Nucleus accumbens (tissue), 56 donors: Measurements from ENCODE around the gene MED13.

Source experiments
- DNase-seq, 56 donors: peaks; one replicate each; lab custom pipeline; 2025; lab: John Stamatoyannopoulos, UW

MED13 gene

GRCh38 chr17:62064791-62065563, at the start of gene MED13:
TSS of gene MED13 (minus strand) at chr17:62065278. CDS start at chr17:62065205, 73 bp downstream.
- DNase-seq = peak in 50 of 56 donors; percentile 7 to 75 (median 46)

- no peak for DNase-seq
These were observed 47.2 kb upstream of the MED13 start for GRCh38 chr17:62112229-62112628.

- DNase-seq = no peak
These were observed 46.6 kb upstream of the MED13 start for GRCh38 chr17:62111562-62112171.

GRCh38 chr17:62110923-62111484, 45.9 kb upstream of the MED13 start:
- DNase-seq = no peak

- DNase-seq = no peak
These were observed 44.8 kb upstream of the MED13 start for GRCh38 chr17:62109924-62110323.

- no peak for DNase-seq
These were observed 44.4 kb upstream of the MED13 start for GRCh38 chr17:62109378-62109902.

GRCh38 chr17:62105861-62106260, 40.8 kb upstream of the MED13 start:
- no peak for DNase-seq

- no peak for DNase-seq
These were observed 40.3 kb upstream of the MED13 start for GRCh38 chr17:62105357-62105756.

GRCh38 chr17:62101515-62101914, 36.4 kb upstream of the MED13 start:
- DNase-seq = no peak

- DNase-seq = no peak
These were observed 36.0 kb upstream of the MED13 start for GRCh38 chr17:62101090-62101489.

GRCh38 chr17:62100055-62100454, 35.0 kb upstream of the MED13 start:
- no peak for DNase-seq

- DNase-seq = no peak
These were observed 34.5 kb upstream of the MED13 start for GRCh38 chr17:62099532-62099931.

- DNase-seq = no peak
These were observed 33.6 kb upstream of the MED13 start for GRCh38 chr17:62098623-62099231.

GRCh38 chr17:62096401-62096670, 31.3 kb upstream of the MED13 start:
- no peak for DNase-seq

- DNase-seq = no peak
These were observed 29.1 kb upstream of the MED13 start for GRCh38 chr17:62094175-62094574.

- DNase-seq = no peak
These were observed 28.4 kb upstream of the MED13 start for GRCh38 chr17:62093188-62094155.

GRCh38 chr17:62092784-62093183, 27.7 kb upstream of the MED13 start:
- no peak for DNase-seq

- DNase-seq = no peak
These were observed 26.7 kb upstream of the MED13 start for GRCh38 chr17:62091804-62092203.

GRCh38 chr17:62090868-62091267, 25.8 kb upstream of the MED13 start:
- DNase-seq = no peak
